Measurements from ENCODE around the gene ZNF212.

GRCh38 chr7:149226840-149227494 lies 12.5 kb upstream of the ZNF212 start:
- TF ChIP-seq POLR2A (IDR thresholded peaks at IDR 0.05) (no peak), CTCF (IDR thresholded peaks at IDR 0.05) (no peak)

All from esophagus squamous epithelium (tissue), 4 donors.